ENCODE measurements around the gene PDE6B. TPM values are rescaled to one million over a fixed set of nuclear protein-coding genes. Genes with fewer than 3 reads are reported as not detected.

Gene PDE6B
- total RNA-seq, 1 experiment from 2014 or later, result not detected

DNA sequence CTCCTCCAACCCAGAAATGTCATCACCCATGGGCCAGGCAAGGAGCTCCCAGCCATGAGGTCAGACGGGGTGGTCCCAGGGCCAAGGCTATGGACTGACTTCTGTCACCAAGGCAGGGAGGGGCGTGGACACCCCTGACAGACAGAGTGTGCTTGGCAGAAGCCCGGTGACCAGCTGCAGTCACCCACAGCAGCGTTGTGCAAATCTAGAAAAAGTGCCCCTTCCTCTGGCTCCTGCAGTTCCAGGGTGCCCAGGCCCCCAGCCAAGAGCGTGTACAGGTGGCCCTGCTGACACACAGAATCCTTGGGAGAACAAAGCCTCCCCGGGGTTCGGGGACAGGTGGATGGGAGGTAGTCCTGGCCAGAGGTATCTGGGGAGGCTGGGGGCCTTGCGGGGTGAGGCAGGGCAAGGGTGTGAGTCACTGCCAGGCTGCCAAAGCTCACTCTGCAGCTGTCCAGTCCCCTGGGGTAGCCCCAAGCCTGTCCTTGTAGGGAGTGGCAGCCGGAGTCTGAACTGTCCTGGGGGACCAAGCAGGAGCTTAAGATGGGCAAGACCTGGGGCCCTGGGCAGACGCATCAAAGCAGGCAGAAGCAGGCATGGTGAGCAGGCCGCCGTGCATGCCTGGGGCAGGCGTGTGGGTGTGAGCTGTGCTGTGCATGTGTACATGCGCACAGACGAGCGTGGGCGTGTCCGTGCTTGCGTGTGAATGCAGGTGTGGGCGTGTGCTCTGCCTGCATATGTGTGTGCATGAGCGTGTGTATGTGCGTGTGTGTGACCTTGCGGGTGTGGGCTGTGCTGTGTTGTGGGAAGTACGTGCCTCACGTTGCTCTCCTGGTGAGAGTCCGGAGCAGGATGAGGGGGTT lies 52.3 kb downstream of the PDE6B start:
- Histone ChIP-seq H3K4me3 (ENCODE audit: low read depth, low read length) (no peak overlapping the region), H3K4me1 (peaks cover 14% of the 10 kb centered on the region), H3K9me3 (no peaks in the 10 kb centered on the region), H3K27me3 (replicated peaks; ENCODE audit: control insufficient read depth, insufficient read depth, low read length) (no peaks in the 10 kb centered on the region), H3K36me3 (ENCODE audit: control insufficient read depth, insufficient read depth, low read length) (no peaks in the 10 kb centered on the region)
- H3K9me3 Mint-ChIP-seq (ENCODE audit: unreplicated experiment), result no peaks in the 10 kb centered on the region
- DNase-seq, result no peak
- peaks cover 28% of the 10 kb centered on the region for H3K36me3 Mint-ChIP-seq (ENCODE audit: insufficient read depth, unreplicated experiment)
- ChIA-PET CTCF (no interaction called here), POLR2A (no interaction called here)
- no peak overlapping the region for H3K27ac Mint-ChIP-seq (ENCODE audit: unreplicated experiment)
- peaks cover 5% of the 10 kb centered on the region for H3K4me1 Mint-ChIP-seq (ENCODE audit: low read depth, unreplicated experiment)
- no peak for TF ChIP-seq CTCF (IDR thresholded peaks at IDR 0.05; ENCODE audit: insufficient read depth in 1 of 2, low read depth in 1 of 2, low read length in 1 of 2, severe bottlenecking in 1 of 2, unreplicated experiment in 1 of 2)
- no peak overlapping the region for H3K4me3 Mint-ChIP-seq (ENCODE audit: unreplicated experiment)
- no TSS peak for BruUV-seq (replicated peaks)
- intact Hi-C loops (cut with micrococcal nuclease; ENCODE audit: unreplicated experiment), result no loop called here
- no peaks in the 10 kb centered on the region for H3K27me3 Mint-ChIP-seq (ENCODE audit: insufficient read depth, unreplicated experiment)

DNA sequence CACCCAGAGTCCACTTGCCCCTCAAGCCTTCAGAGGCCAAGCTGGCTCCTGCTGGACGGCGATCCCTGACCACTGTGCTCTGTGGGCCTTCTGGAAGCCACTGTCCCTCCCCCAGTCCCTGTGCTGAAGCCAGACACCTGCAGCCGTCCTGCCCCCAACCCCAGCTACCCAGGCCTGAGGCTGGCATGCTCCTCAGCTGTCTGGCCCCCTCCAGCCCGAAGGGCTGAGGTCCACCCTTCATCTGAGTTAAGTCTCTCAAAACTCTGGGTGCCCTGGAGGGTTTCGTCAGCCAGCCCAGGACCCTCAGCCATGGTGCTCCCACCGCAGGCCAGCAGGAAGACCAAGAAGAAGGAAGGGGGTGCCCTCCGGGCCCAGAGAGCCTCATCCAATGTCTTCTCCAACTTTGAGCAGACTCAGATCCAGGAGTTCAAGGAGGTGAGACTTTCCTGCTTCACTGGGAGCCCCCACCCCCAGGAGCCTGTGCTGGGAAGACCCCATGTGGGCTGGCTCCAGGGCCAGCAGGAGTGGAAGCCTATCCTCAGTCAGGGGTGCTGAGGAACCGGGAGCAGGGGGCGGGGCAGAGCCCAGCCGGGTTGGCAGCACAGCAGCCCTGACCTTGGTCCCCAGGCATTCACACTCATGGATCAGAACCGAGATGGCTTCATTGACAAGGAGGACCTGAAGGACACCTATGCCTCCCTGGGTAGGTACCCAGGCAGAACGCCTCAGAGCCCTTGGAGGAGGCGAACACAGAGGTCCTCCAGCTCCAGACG lies 53.1 kb downstream of the PDE6B start:
- Histone ChIP-seq H3K9me3 (no peaks in the 10 kb centered on the region), H3K36me3 (ENCODE audit: control insufficient read depth, insufficient read depth, low read length) (no peaks in the 10 kb centered on the region), H3K27me3 (replicated peaks; ENCODE audit: control insufficient read depth, insufficient read depth, low read length) (no peaks in the 10 kb centered on the region), H3K4me3 (ENCODE audit: low read depth, low read length) (no peak overlapping the region), H3K4me1 (peaks cover 10% of the 10 kb centered on the region; the same call in 1 of the 2 replicates)
- no peaks in the 10 kb centered on the region for H3K9me3 Mint-ChIP-seq (ENCODE audit: unreplicated experiment)
- peaks cover 19% of the 10 kb centered on the region for H3K36me3 Mint-ChIP-seq (ENCODE audit: insufficient read depth, unreplicated experiment)
- ChIA-PET POLR2A (no interaction called here), CTCF (no interaction called here)
- H3K4me1 Mint-ChIP-seq (ENCODE audit: low read depth, unreplicated experiment), result no peaks in the 10 kb centered on the region
- H3K4me3 Mint-ChIP-seq (ENCODE audit: unreplicated experiment), result no peak overlapping the region
- TF ChIP-seq CTCF (IDR thresholded peaks at IDR 0.05; ENCODE audit: insufficient read depth in 1 of 2, low read depth in 1 of 2, low read length in 1 of 2, severe bottlenecking in 1 of 2, unreplicated experiment in 1 of 2), result no peak
- no TSS peak for BruUV-seq (replicated peaks)
- no peaks in the 10 kb centered on the region for H3K27me3 Mint-ChIP-seq (ENCODE audit: insufficient read depth, unreplicated experiment)
- intact Hi-C loops (cut with micrococcal nuclease; ENCODE audit: unreplicated experiment), result no loop called here
- no peak overlapping the region for H3K27ac Mint-ChIP-seq (ENCODE audit: unreplicated experiment)
- no peak for DNase-seq

GRCh38 chr4:679104-679481 lies 53.7 kb downstream of the PDE6B start:
- Mint-ChIP-seq H3K27me3 (ENCODE audit: insufficient read depth, unreplicated experiment) (no peaks in the 10 kb centered on the region), H3K27ac (ENCODE audit: unreplicated experiment) (no peak overlapping the region), H3K36me3 (ENCODE audit: insufficient read depth, unreplicated experiment) (peaks cover 13% of the 10 kb centered on the region), H3K4me3 (ENCODE audit: unreplicated experiment) (no peak overlapping the region), H3K4me1 (ENCODE audit: low read depth, unreplicated experiment) (no peaks in the 10 kb centered on the region), H3K9me3 (ENCODE audit: unreplicated experiment) (no peaks in the 10 kb centered on the region)
- DNase-seq, result no peak
- Histone ChIP-seq H3K27me3 (replicated peaks; ENCODE audit: control insufficient read depth, insufficient read depth, low read length) (no peaks in the 10 kb centered on the region), H3K9me3 (no peaks in the 10 kb centered on the region), H3K36me3 (ENCODE audit: control insufficient read depth, insufficient read depth, low read length) (no peaks in the 10 kb centered on the region), H3K4me1 (peaks cover 10% of the 10 kb centered on the region; the same call in 1 of the 2 replicates), H3K4me3 (ENCODE audit: low read depth, low read length) (no peak overlapping the region)
- ChIA-PET CTCF (no interaction called here), POLR2A (no interaction called here)
- intact Hi-C loops (cut with micrococcal nuclease; ENCODE audit: unreplicated experiment), result no loop called here
- BruUV-seq (replicated peaks), result no TSS peak
- no peak for TF ChIP-seq CTCF (IDR thresholded peaks at IDR 0.05; ENCODE audit: insufficient read depth in 1 of 2, low read depth in 1 of 2, low read length in 1 of 2, severe bottlenecking in 1 of 2, unreplicated experiment in 1 of 2)
